ENCODE measurements around the gene P2RY6.

P2RY6 gene

GRCh38 chr11:73299751-73300150 is 27.6 kb downstream of the P2RY6 start:
- no peak for DNase-seq

- no peak for DNase-seq
Measured at GRCh38 chr11:73306069-73306841, 34.1 kb downstream of the P2RY6 start.

GRCh38 chr11:73306977-73307322 is 34.8 kb downstream of the P2RY6 start:
- DNase-seq = no peak

- peak; percentile 91 for DNase-seq
Measured at GRCh38 chr11:73307323-73308002, 35.3 kb downstream of the P2RY6 start.

- no peak for DNase-seq
Measured at GRCh38 chr11:73308003-73308960, 36.1 kb downstream of the P2RY6 start, which contains the start of gene ARHGEF17. Gene ARHGEF17, plus strand, starts transcription at chr11:73308276. Its CDS starts 363 bp downstream, at chr11:73308639.

GRCh38 chr11:73308961-73309919 is 37.1 kb downstream of the P2RY6 start:
- no peak for DNase-seq

GRCh38 chr11:73310076-73310475 is 37.9 kb downstream of the P2RY6 start:
- no peak for DNase-seq

GRCh38 chr11:73310661-73311393 is 38.7 kb downstream of the P2RY6 start:
- no peak for DNase-seq

GRCh38 chr11:73311394-73311869 is 39.3 kb downstream of the P2RY6 start:
- no peak for DNase-seq

GRCh38 chr11:73312036-73312435 is 39.9 kb downstream of the P2RY6 start:
- DNase-seq = no peak

- DNase-seq = no peak
Measured at GRCh38 chr11:73312851-73313327, 40.8 kb downstream of the P2RY6 start.

- no peak for DNase-seq
Measured at GRCh38 chr11:73313652-73314051, 41.5 kb downstream of the P2RY6 start.

GRCh38 chr11:73314117-73314961 is 42.2 kb downstream of the P2RY6 start:
- no peak for DNase-seq

- DNase-seq = no peak
Measured at GRCh38 chr11:73315293-73316020, 43.3 kb downstream of the P2RY6 start.

- no peak for DNase-seq
Measured at GRCh38 chr11:73316422-73316821, 44.3 kb downstream of the P2RY6 start.

GRCh38 chr11:73317373-73317772 is 45.2 kb downstream of the P2RY6 start:
- DNase-seq = no peak

- no peak for DNase-seq
Measured at GRCh38 chr11:73317803-73318202, 45.7 kb downstream of the P2RY6 start.

- no peak for DNase-seq
Measured at GRCh38 chr11:73318501-73319011, 46.4 kb downstream of the P2RY6 start.
